GM18520 (cell line): ENCODE measurements around the gene TPH2.

Experiments used
- ATAC-seq: cut with Tn5 transposase; IDR thresholded peaks from one replicate; pipeline ENCODE4 v1.9.1; 2021; ENCODE audit not compliant: unreplicated experiment

TPH2 gene

GRCh38 chr12:72030277-72030676 is 91.6 kb downstream of the TPH2 start:
- ATAC-seq: no peak

GRCh38 chr12:72031066-72031465 is 92.4 kb downstream of the TPH2 start:
- ATAC-seq: no peak

GRCh38 chr12:72033991-72034390 is 95.3 kb downstream of the TPH2 start:
- no peak for ATAC-seq

- ATAC-seq: no peak
Observed at GRCh38 chr12:72035625-72036024, 97.0 kb downstream of the TPH2 start.

- ATAC-seq: no peak
Observed at GRCh38 chr12:72036393-72036792, 97.7 kb downstream of the TPH2 start.

- ATAC-seq: no peak
Observed at GRCh38 chr12:72037006-72037795, 98.6 kb downstream of the TPH2 start.

GRCh38 chr12:72041811-72042210 is 103.2 kb downstream of the TPH2 start:
- no peak for ATAC-seq

GRCh38 chr12:72053604-72054003 is 115.0 kb downstream of the TPH2 start:
- no peak for ATAC-seq

GRCh38 chr12:72054511-72054910 is 115.9 kb downstream of the TPH2 start:
- no peak for ATAC-seq

- no peak for ATAC-seq
Observed at GRCh38 chr12:72057330-72057914, 118.8 kb downstream of the TPH2 start.

GRCh38 chr12:72063073-72063472 is 124.4 kb downstream of the TPH2 start:
- no peak for ATAC-seq

GRCh38 chr12:72071030-72071429 is 132.4 kb downstream of the TPH2 start:
- no peak for ATAC-seq

- no peak for ATAC-seq
Observed at GRCh38 chr12:72072592-72073212, 134.1 kb downstream of the TPH2 start.

GRCh38 chr12:72074065-72074464 is 135.4 kb downstream of the TPH2 start:
- ATAC-seq: no peak

GRCh38 chr12:72074956-72075355 is 136.3 kb downstream of the TPH2 start:
- ATAC-seq: no peak

GRCh38 chr12:72075401-72075800 is 136.8 kb downstream of the TPH2 start:
- no peak for ATAC-seq

- no peak for ATAC-seq
Observed at GRCh38 chr12:72075891-72076557, 137.4 kb downstream of the TPH2 start.

- no peak for ATAC-seq
Observed at GRCh38 chr12:72076558-72076915, 137.9 kb downstream of the TPH2 start.

GRCh38 chr12:72077111-72077820 is 138.6 kb downstream of the TPH2 start:
- no peak for ATAC-seq

- ATAC-seq: no peak
Observed at GRCh38 chr12:72081777-72082176, 143.1 kb downstream of the TPH2 start.
